Neural cell (in vitro differentiated cells): ENCODE measurements around the gene OBSL1.

Source experiments
- CTCF ChIP-seq: fragments of 450-650 bp; IDR thresholded peaks from 2 replicates; pipeline ENCODE4 v1.5.1; 2014; ENCODE audit warnings: antibody characterized with exemption, mild to moderate bottlenecking, moderate library complexity; ENCODE audit not compliant: poor library complexity, severe bottlenecking
- EP300 ChIP-seq: fragments of 450-650 bp; conservative IDR thresholded peaks from 2 replicates; pipeline ENCODE4 v1.6.1; 2014; ENCODE audit warnings: antibody characterized with exemption, mild to moderate bottlenecking, moderate library complexity; ENCODE audit not compliant: poor library complexity, severe bottlenecking
- EZH2 ChIP-seq: fragments of 200-600, 300-800 bp; shearing (Covaris generic), sonication (generic); IDR thresholded peaks from 2 replicates; pipeline ENCODE4 v1.6.1; 2014; ENCODE audit warnings: antibody characterized with exemption, low read length, borderline replicate concordance, mild to moderate bottlenecking; ENCODE audit not compliant: insufficient read depth, poor library complexity, severe bottlenecking
- MXI1 ChIP-seq: fragments of 450-650 bp; conservative IDR thresholded peaks from 2 replicates; pipeline ENCODE4 v1.6.1; 2014; ENCODE audit warnings: antibody characterized with exemption, mild to moderate bottlenecking; ENCODE audit not compliant: poor library complexity, severe bottlenecking

- TF ChIP-seq MXI1 (no peak), CTCF (no peak), EP300 (no peak), EZH2 (no peak)
Measured at GRCh38 chr2:219512524-219513216, 58.7 kb downstream of the OBSL1 start.
